ENCODE results near the gene KLK5.
"Not testable (repeated sequence)": the region's sequence is repeated elsewhere in the genome, so short reads cannot be mapped to it uniquely, and the experiment has no call there.

KLK5 gene

DNA sequence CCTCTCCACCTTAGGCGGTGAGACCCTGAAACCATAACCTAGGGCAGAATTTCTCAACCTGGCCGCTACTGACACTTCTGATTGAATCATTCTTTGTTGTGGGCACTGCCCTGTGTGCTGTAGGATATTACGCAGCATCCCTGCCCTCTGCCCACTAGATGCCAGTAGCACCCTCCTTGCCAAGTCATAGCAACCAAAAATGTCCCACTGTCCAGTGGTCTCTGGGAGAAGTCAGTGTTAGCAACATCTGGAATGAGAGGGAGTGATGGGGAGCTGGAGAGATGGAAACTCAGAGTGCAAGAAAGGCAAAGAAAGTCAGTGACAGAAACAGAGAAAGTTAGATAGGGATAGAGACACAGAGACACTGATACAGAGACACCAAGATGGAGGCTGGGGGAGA lies 55.2 kb downstream of the KLK5 start:
- no peak for TF ChIP-seq CTCF (IDR thresholded peaks at IDR 0.05; ENCODE audit: control insufficient read depth, insufficient read depth, low read depth, low read length, missing control alignments)
- no peak for DNase-seq (ENCODE audit: low read depth)

GRCh38 chr19:50897191-50897607 lies 55.6 kb downstream of the KLK5 start:
- DNase-seq (ENCODE audit: low read depth), result no peak
- TF ChIP-seq CTCF (IDR thresholded peaks at IDR 0.05; ENCODE audit: control insufficient read depth, insufficient read depth, low read depth, low read length, missing control alignments), result no peak
- no peak overlapping the region for H3K4me3 ChIP-seq (ENCODE audit: control insufficient read depth, low read depth, low read length)

More for the DNA sequence above, 55.2 kb downstream of the KLK5 start:
- H3K4me3 ChIP-seq (ENCODE audit: control insufficient read depth, low read depth, low read length), result no peak overlapping the region

DNA sequence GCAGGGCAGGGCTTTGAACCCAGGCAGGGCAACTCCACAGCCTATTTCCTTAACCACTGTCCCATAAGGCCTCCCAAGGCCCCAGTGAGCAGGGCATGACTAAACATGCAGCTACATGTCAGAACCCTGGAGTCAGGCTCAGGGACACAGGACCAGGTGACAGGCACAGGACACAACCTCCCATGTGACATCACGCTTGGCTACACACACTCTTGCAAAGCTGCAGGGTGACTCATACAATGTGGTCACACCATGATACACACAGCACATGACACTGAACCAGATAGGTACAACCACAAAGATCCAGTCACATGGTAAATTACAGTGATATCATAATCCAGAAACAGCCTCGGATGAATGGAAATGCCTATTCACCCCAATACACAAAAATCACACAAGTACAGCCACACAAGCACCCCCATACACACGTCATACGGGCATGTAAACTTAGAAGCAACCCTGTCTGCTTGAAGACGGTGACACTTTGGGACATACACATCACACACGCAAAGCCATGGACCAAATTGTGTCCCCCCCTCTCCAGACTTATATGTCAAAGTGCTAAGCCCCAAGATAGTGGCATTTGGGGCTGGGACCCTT lies 56.1 kb downstream of the KLK5 start:
- no peak for TF ChIP-seq CTCF (IDR thresholded peaks at IDR 0.05; ENCODE audit: control insufficient read depth, insufficient read depth, low read depth, low read length, missing control alignments)
- no peak for DNase-seq (ENCODE audit: low read depth)
- H3K4me3 ChIP-seq (ENCODE audit: control insufficient read depth, low read depth, low read length), result no peak overlapping the region

DNA sequence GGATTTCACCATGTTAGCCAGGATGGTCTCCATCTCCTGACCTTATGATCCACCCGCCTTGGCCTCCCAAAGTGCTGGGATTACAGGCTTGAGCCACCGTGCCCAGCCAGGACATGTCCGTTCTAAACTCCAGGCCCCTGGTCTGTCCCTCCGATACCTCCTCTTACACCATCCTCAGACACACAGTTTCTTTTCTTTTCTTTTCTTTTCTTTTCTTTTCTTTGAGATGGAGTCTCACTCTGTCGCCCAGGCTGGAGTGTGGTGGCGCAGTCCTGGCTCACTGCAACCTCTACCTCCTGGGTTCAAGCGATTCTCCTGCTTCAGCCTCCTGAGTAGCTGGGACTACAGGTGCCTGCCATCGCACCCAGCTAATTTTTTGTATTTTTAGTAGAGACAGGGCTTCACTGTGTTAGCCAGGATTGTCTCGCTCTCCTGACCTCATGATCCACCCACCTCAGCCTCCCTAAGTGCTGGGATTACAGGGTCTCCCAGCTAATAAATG lies 56.7 kb downstream of the KLK5 start:
- not testable (repeated sequence) for H3K4me3 ChIP-seq (ENCODE audit: control insufficient read depth, low read depth, low read length); DNase-seq (ENCODE audit: low read depth)

DNA sequence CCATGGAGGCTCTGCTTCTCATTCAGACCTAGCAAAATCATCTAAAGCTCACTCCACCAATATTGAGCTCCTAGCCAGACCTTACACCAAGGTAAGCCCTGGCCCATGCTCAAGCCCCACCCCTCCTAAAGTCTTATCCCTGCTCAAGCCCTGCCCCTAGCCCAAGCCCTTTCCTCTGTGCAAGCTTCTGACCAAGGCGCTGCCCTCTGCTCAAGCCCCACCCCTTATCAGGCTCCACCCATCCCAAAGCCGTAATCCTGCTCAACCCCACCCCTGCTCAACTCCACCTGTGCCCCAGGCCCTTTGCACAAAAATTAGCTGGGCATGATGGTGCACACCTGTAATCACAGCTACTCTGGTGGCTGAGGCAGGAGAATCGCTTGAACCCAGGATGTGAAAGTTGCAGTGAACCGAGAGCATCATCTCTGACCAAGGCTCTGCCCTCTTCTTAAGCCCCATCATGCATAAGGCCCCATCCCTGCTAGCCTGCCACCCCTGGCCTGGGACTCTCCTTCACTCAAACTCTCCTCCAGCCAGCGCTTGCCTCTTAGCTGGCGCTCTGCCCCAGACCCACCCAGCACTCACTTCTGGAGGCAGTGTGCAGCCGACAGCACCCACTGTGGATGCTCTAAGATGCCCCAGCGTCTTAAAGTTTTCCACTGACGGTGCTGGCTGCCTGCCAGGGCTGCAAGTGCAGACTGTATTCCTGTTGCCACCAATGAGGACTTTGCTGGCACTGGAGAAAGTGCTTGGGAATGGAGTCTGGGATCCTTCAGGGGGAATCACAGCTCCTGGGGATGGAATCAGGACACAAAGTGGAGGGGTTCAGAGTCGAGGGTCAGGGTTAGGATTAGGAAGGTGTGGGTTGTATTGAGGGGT lies 58.1 kb downstream of the KLK5 start:
- no peak for DNase-seq (ENCODE audit: low read depth)
- TF ChIP-seq CTCF (IDR thresholded peaks at IDR 0.05; ENCODE audit: control insufficient read depth, insufficient read depth, low read depth, low read length, missing control alignments), result no peak
- H3K4me3 ChIP-seq (ENCODE audit: control insufficient read depth, low read depth, low read length), result no peak overlapping the region
